ENCODE results near the gene PRPSAP2. TPM values are rescaled to one million over a fixed set of nuclear protein-coding genes. Genes with fewer than 3 reads are reported as not detected.

PRPSAP2 gene
- total and polyA plus RNA-seq, 2 of the 8 experiments (the other 6 are each of a cell fraction or from before 2014, with no cell fraction given): 28.7 to 50.5 TPM

DNA sequence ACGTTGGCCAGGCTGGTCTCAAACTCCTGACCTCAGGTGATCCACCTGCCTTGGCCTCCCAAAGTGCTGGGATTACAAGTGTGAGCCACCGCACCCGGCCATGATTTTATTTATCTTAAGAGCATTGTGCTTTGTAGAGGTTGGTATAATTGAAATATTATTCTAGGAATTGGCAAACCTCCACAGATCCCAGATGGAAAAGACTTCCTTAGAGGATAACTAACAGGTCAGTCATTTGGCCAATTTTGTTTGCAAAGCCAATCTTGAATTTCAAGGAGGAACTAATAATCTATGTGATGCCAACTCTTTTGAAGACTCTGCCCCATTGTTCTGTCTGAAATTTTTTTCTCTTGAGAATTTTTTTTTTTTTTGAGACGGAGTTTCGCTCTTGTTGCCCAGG, 47.3 kb downstream of the PRPSAP2 start (continued):
- no peak for TF ChIP-seq HDAC2 (IDR thresholded peaks at IDR 0.05; ENCODE audit: borderline replicate concordance in 1 of 2, low read depth in 2 of 2, low read length in 2 of 2)

All from H1 (cell line).